ENCODE data around the gene KCNK7.
A peak's percentile ranks its signal among the peaks of the same experiment; 100 is the strongest.

KCNK7 gene

GRCh38 chr11:65625628-65626342 is 30.2 kb upstream of the KCNK7 start:
- DNase-seq: no peak

- no peak for DNase-seq
Observed at GRCh38 chr11:65624931-65625627, 29.5 kb upstream of the KCNK7 start.

GRCh38 chr11:65623852-65624616 is 28.4 kb upstream of the KCNK7 start:
- DNase-seq: no peak

- DNase-seq: no peak
Observed at GRCh38 chr11:65623177-65623576, 27.6 kb upstream of the KCNK7 start.

- no peak for DNase-seq
Observed at GRCh38 chr11:65622011-65622410, 26.4 kb upstream of the KCNK7 start.

- DNase-seq: no peak
Observed at GRCh38 chr11:65621460-65621859, 25.9 kb upstream of the KCNK7 start.

GRCh38 chr11:65620666-65621065 is 25.1 kb upstream of the KCNK7 start:
- DNase-seq: no peak

- no peak for DNase-seq
Observed at GRCh38 chr11:65619281-65619928, 23.8 kb upstream of the KCNK7 start.

- no peak for DNase-seq
Observed at GRCh38 chr11:65618763-65619162, 23.2 kb upstream of the KCNK7 start.

GRCh38 chr11:65617990-65618751 is 22.6 kb upstream of the KCNK7 start:
- DNase-seq: no peak

- no peak for DNase-seq
Observed at GRCh38 chr11:65617136-65617850, 21.7 kb upstream of the KCNK7 start.

GRCh38 chr11:65616575-65617001 is 21.0 kb upstream of the KCNK7 start:
- no peak for DNase-seq

- peak; percentile 68 for DNase-seq
Observed at GRCh38 chr11:65615950-65616574, 20.5 kb upstream of the KCNK7 start.

GRCh38 chr11:65615229-65615949 is 19.8 kb upstream of the KCNK7 start, which contains the start of gene PCNX3:
Gene PCNX3 (plus strand): TSS chr11:65615776. CDS start chr11:65616312, 536 bp downstream.
- DNase-seq: peak; percentile 100

- no peak for DNase-seq
Observed at GRCh38 chr11:65613091-65613928, 17.7 kb upstream of the KCNK7 start.

GRCh38 chr11:65612691-65613090 is 17.1 kb upstream of the KCNK7 start:
- DNase-seq: no peak

- DNase-seq: no peak
Observed at GRCh38 chr11:65611758-65612603, 16.4 kb upstream of the KCNK7 start.

GRCh38 chr11:65611028-65611757 is 15.6 kb upstream of the KCNK7 start:
- DNase-seq: no peak
